Esophagus muscularis mucosa (tissue), 4 donors: ENCODE data around the gene CCDC40.

Experiments
- EP300 ChIP-seq: sonication (generic); formaldehyde crosslinking; IDR thresholded peaks from one replicate; pipeline ENCODE4 v1.6.1; 2017; ENCODE audit warnings: antibody characterized with exemption
- POLR2A ChIP-seq: fragments of 450-650 bp; IDR thresholded peaks from one replicate; pipeline ENCODE4 v1.6.1; 2017; ENCODE audit warnings: antibody characterized with exemption, moderate library complexity, mild to moderate bottlenecking, low read depth
- POLR2AphosphoS5 ChIP-seq, 2 donors: sonication (generic); formaldehyde crosslinking; IDR thresholded peaks; one replicate each; pipeline ENCODE4 v1.6.1; 2017; ENCODE audit warnings: antibody characterized with exemption in 2 of 2
- TF ChIP-seq, protein P1 (sequence below), 3 experiments: fragments of 200-600 bp in 2 of 3; fragments of 450-650 bp in 1 of 3; sonication (generic) in 2 of 3; IDR thresholded peaks; one replicate each; pipeline ENCODE4 v1.5.1; 2017 to 2019; ENCODE audit warnings: antibody characterized with exemption in 3 of 3, mild to moderate bottlenecking in 2 of 3, moderate library complexity in 1 of 3

DNA sequence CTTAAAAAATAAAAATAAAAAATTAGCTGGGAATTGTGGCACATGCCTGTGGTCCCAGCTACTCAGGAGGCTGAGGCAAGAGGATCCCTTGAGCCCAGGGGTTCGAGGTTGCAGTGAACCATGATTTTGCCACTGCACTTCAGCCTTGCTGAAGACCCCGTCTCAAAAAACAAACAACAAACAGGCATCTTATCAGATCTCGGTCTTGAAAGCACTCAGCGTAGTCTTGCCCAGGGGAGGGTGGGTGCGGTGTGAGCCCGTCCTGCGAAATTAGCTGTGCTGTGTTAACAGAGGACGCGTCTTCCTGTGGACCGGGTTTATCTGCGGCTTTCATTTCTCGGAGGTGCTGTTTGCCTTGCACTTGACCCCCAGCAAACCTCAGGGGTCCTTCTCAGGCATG, 70.3 kb downstream of the CCDC40 start:
- TF ChIP-seq, protein P1, sequence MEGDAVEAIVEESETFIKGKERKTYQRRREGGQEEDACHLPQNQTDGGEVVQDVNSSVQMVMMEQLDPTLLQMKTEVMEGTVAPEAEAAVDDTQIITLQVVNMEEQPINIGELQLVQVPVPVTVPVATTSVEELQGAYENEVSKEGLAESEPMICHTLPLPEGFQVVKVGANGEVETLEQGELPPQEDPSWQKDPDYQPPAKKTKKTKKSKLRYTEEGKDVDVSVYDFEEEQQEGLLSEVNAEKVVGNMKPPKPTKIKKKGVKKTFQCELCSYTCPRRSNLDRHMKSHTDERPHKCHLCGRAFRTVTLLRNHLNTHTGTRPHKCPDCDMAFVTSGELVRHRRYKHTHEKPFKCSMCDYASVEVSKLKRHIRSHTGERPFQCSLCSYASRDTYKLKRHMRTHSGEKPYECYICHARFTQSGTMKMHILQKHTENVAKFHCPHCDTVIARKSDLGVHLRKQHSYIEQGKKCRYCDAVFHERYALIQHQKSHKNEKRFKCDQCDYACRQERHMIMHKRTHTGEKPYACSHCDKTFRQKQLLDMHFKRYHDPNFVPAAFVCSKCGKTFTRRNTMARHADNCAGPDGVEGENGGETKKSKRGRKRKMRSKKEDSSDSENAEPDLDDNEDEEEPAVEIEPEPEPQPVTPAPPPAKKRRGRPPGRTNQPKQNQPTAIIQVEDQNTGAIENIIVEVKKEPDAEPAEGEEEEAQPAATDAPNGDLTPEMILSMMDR (IDR thresholded peaks at IDR 0.05): no peak
- TF ChIP-seq POLR2AphosphoS5 (IDR thresholded peaks at IDR 0.05): no peak
- no peak for TF ChIP-seq POLR2A
- TF ChIP-seq EP300: no peak
